Left ventricle myocardium inferior (tissue), 1 donor: ENCODE measurements around the gene MROH7. TPM values are rescaled to one million over a fixed set of nuclear protein-coding genes. Genes with fewer than 3 reads are reported as not detected.

ENCODE experiments used
- DNase-seq: peaks from one replicate; pipeline ENCODE4 v3.0.0-alpha.2; 2020
- H3K27ac ChIP-seq: fragments of 200-600 bp; replicated peaks from 2 replicates; pipeline ENCODE4 v1.8.0; 2021
- H3K27me3 ChIP-seq: fragments of 200-600 bp; 2 replicates; pipeline ENCODE4 v1.8.0; 2021; ENCODE audit warnings: low read depth
- H3K36me3 ChIP-seq: fragments of 200-600 bp; 2 replicates; pipeline ENCODE4 v1.8.0; 2021
- H3K4me1 ChIP-seq: fragments of 200-600 bp; 2 replicates; pipeline ENCODE4 v1.8.0; 2021
- H3K4me3 ChIP-seq: fragments of 200-600 bp; 2 replicates; pipeline ENCODE4 v1.8.0; 2021; ENCODE audit warnings: mild to moderate bottlenecking, moderate library complexity
- H3K9me3 ChIP-seq: fragments of 200-600 bp; replicated peaks from 2 replicates; pipeline ENCODE4 v1.8.0; 2021
- intact Hi-C: fragments of 100-400 bp; cut with micrococcal nuclease; formaldehyde crosslinking; loops from one replicate; pipeline ENCODE4 v1.11.0; 2022
- total RNA-seq: library from RNA; stranded (reverse); fragmentation: NEBNext Ultra II Directional; extraction: Animal tissue kit (Norgen Biotek cat#: 25700); gene quantifications from one replicate; pipeline ENCODE4 v1.2.1, GENCODE V29; 2021
- TF ChIP-seq, protein P1 (sequence below): fragments of 200-600 bp; IDR thresholded peaks from 2 replicates; pipeline ENCODE4 v1.8.0; 2021; ENCODE audit warnings: antibody characterized with exemption, mild to moderate bottlenecking, borderline replicate concordance
- donor health status: DM: no; HTN: yes; CAD: no; lungs with severe emphysema.

The MROH7 gene
- total RNA-seq, 1 donor from 2014 or later: 6.8 TPM

- intact Hi-C loops: no loop called here
- TF ChIP-seq, protein P1, sequence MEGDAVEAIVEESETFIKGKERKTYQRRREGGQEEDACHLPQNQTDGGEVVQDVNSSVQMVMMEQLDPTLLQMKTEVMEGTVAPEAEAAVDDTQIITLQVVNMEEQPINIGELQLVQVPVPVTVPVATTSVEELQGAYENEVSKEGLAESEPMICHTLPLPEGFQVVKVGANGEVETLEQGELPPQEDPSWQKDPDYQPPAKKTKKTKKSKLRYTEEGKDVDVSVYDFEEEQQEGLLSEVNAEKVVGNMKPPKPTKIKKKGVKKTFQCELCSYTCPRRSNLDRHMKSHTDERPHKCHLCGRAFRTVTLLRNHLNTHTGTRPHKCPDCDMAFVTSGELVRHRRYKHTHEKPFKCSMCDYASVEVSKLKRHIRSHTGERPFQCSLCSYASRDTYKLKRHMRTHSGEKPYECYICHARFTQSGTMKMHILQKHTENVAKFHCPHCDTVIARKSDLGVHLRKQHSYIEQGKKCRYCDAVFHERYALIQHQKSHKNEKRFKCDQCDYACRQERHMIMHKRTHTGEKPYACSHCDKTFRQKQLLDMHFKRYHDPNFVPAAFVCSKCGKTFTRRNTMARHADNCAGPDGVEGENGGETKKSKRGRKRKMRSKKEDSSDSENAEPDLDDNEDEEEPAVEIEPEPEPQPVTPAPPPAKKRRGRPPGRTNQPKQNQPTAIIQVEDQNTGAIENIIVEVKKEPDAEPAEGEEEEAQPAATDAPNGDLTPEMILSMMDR: no peak
- no peaks in the 10 kb centered on the region for H3K4me1 ChIP-seq
- H3K9me3 ChIP-seq: no peaks in the 10 kb centered on the region
- no peak overlapping the region for H3K27ac ChIP-seq
- no peak for DNase-seq
- H3K36me3 ChIP-seq: peaks cover 68% of the 10 kb centered on the region
- no peak overlapping the region for H3K4me3 ChIP-seq
- no peaks in the 10 kb centered on the region for H3K27me3 ChIP-seq
These were observed 38.3 kb upstream of the MROH7 start for GRCh38 chr1:54603241-54603640.

DNA sequence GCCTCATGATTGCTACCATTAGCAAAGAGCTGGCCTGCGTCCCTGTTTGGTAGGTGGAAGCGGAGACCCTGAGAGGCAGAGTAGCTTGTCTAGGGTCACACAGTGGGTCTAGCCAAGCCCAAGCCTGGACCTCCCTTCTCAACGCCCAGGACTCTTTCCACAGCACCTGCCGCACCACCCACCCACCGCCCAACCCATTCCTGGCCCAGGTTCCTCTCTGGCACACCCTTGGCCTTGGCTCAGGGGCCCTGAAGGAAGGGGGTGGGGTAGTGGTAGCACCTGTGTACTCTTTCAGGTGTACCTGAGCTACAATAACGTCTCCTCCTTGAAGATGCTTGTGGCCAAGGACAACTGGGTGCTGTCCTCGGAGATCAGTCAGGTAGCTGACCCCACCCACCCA is 37.5 kb upstream of the MROH7 start:
- no peaks in the 10 kb centered on the region for H3K9me3 ChIP-seq
- H3K4me1 ChIP-seq: no peaks in the 10 kb centered on the region
- DNase-seq: no peak
- H3K4me3 ChIP-seq: no peak overlapping the region
- TF ChIP-seq, protein P1: no peak
- intact Hi-C loops: no loop called here
- no peaks in the 10 kb centered on the region for H3K27me3 ChIP-seq
- H3K36me3 ChIP-seq: peaks cover 63% of the 10 kb centered on the region
- H3K27ac ChIP-seq: no peak overlapping the region

- H3K36me3 ChIP-seq: peaks cover 58% of the 10 kb centered on the region
- no peak overlapping the region for H3K27ac ChIP-seq
- H3K4me1 ChIP-seq: no peaks in the 10 kb centered on the region
- TF ChIP-seq, protein P1: no peak
- H3K4me3 ChIP-seq: no peak overlapping the region
- DNase-seq: no peak
- no peaks in the 10 kb centered on the region for H3K9me3 ChIP-seq
- intact Hi-C loops: no loop called here
- no peaks in the 10 kb centered on the region for H3K27me3 ChIP-seq
These were observed 36.8 kb upstream of the MROH7 start for GRCh38 chr1:54604572-54605370.

DNA sequence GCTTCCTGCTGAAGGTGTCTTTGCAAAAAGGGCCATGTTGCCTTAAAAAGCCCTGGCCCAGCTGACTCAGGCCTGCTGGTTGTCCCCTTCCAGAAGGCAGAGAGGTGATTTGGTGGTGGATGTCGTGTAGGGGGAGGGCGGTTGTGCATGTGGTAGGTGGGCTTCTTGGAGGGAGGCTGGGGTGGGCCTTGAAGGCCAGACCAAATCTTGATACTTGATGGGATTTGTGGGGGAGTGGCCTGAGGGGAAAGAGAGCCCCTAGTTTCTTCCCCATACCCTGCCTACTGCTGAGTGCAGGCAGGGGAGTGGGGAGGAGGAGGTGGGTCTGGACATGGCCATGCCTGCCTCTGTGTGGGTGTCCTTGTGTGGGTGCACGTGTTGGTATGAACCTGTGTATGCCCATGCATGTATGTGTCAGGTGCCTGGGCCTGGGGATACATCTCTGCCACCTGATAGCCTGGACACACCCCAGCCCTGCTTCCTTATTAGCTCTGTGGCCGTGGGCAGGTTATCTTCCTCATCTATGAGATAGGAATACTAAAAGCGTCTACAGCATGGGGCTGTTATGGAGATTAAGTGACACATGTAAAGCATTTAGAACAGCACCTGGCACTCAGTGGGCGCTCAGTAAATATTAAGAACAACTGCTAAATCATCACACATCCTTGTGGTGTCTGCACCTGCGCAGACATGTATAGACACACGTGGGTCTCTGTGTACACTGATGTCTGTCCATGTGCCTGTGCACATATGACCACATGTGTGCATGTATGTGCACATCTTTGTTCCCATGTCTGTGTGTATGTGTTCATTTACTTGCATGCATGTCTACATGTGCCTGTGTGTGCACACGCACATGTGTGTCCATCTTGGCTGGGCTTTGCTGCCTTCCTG is 35.2 kb upstream of the MROH7 start:
- Histone ChIP-seq H3K36me3 (peaks cover 47% of the 10 kb centered on the region), H3K27ac (no peak overlapping the region), H3K4me3 (no peak overlapping the region), H3K27me3 (no peaks in the 10 kb centered on the region), H3K9me3 (no peaks in the 10 kb centered on the region), H3K4me1 (no peaks in the 10 kb centered on the region)
- TF ChIP-seq, protein P1: no peak
- intact Hi-C loops: no loop called here
- no peak for DNase-seq

DNA sequence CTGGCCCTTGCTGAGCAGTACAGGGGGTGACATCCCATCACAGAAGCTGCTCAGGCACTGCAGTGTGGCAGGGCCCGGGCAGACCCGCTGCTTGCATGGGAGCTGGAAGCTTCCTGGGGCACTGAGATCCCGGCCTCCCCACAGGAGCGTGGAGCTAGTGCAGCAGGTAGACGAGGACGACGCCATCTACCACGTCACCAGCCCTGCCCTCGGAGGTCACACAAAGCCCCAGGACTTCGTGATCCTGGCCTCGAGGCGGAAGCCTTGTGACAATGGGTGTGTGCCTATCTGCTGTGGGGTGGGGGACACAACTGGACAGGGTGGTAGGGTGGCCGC is 34.6 kb upstream of the MROH7 start:
- no peak overlapping the region for H3K4me3 ChIP-seq
- intact Hi-C loops: no loop called here
- TF ChIP-seq, protein P1: no peak
- H3K27me3 ChIP-seq: no peaks in the 10 kb centered on the region
- no peaks in the 10 kb centered on the region for H3K9me3 ChIP-seq
- no peak for DNase-seq
- H3K36me3 ChIP-seq: peaks cover 41% of the 10 kb centered on the region
- H3K4me1 ChIP-seq: no peaks in the 10 kb centered on the region
- no peak overlapping the region for H3K27ac ChIP-seq
